GM19328 (cell line): ENCODE measurements around the gene ZNF292.
A peak's percentile ranks its signal among the peaks of the same experiment; 100 is the strongest.
"Not testable (repeated sequence)": the region's sequence is repeated elsewhere in the genome, so short reads cannot be mapped to it uniquely, and the experiment has no call there.

Source experiments
- ATAC-seq: cut with Tn5 transposase; IDR thresholded peaks from one replicate; pipeline ENCODE4 v1.9.1; 2021; ENCODE audit warnings: mild to moderate bottlenecking, moderate library complexity; ENCODE audit not compliant: unreplicated experiment

ZNF292 gene

DNA sequence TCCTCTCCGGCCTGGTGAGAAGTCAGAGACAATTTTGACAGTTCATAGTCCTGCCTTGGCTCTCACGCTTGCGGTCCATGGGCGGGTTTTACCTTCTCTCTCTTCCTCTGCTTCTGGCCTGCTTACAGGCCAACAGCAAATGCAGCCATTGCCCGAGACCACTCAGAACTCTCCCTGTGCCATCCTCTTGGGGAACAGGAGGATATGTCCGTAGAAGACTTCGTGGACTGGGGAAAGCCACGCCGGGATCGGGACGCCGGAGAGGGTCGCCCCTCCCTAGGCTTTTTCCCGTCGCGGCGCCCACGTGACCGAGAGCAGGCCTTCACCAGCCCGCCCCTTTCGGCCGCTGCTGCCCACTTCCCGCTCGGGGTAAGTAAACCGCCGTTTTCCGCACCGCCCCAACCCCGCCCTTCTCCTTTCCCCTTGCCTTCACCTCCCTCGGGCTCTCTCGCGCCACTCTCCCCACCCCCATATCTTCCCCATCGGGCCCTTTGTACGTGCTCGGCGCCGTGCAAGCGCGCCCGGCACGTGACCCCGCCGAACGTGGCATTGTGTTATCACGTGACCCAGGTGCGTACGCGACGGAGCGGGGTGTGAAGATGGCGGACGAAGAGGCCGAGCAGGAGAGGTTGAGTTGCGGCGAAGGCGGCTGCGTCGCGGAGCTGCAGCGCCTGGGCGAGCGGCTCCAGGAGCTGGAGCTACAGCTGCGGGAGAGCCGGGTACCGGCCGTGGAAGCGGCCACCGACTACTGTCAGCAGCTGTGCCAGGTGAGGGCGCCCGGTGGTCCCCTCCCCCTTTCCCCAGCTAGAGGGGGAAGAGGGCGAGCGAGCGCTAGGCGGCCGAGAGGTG is at the start of gene ZNF292:
ZNF292 (plus strand) TSS at position 573 of the 849 bp plus-strand sequence; CDS start at position 600, 27 bp downstream.
- peak; percentile 70 for ATAC-seq

DNA sequence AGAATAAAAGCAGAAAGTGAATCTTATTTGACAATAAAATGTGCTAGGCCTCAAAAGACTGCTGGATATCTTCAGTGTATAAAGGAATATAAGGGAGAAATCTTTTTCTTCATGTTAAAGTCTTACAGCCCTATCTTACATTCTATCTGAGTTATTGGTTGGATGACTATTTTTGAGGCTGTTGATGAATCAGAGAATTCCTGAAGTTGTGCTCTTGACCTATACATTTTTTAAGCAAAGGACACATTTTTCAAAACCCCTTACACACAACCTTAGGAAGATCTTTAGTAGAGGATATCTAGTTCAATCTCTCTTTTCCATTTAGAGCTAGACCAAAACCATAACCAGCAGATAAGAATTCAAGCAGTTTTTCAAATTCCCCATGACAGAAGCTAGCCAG is 49.5 kb upstream of the ZNF292 start:
- no peak for ATAC-seq

DNA sequence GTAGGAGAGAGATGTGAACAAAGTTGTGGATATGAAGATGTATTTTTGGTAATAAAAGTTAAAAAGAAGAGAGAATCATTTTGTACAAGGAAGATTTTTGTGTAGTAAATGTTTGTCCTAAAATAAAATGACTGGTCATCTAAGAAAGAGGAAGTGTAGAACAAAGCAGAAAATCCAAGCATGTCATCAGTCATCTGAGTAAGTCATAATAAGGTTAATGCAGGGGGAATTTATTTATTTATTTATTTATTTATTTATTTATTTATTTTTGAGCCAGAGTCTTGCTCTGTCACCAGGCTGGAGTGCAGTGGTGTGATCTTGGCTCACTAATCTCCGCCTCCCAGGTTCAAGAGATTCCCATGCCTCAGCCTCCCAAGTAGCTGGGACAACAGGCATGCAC is 44.7 kb upstream of the ZNF292 start:
- ATAC-seq = no peak

DNA sequence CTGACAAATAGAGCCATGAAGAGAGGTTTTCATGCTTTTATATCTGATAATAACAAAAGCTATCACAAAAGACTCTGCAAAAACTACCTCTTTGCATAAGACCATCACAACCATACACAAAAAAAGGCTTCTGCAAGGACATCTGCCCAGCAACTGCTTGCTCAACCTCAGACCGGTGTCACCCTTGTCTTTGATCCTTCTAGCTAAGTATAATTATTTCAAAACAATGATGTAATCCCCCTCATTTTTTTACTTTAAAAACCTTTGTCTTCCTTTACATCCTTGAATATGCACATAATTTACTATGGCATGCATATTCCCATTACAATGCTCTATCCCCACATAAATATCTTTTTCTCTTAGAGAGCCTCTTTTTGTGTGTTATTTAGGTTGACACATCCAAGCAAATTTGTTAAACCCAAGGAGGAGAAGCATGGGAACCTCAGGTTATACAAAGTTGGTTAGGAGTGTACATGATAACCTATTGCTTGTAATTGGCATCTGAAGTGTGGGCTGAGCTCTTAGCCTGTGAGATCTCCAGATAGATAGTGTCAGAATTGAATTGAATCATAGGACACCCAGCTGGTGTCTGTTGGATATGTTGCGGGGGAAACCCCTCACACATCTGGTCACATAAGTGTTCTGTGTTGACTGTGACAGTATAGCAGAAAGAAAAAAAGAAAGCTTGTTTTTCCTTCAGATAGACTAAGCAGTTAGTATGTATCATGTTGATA is 39.8 kb upstream of the ZNF292 start:
- peak; percentile 86 for ATAC-seq

- ATAC-seq = no peak
These were observed 38.4 kb upstream of the ZNF292 start for GRCh38 chr6:87116922-87117321.

GRCh38 chr6:87118054-87118453 is 37.3 kb upstream of the ZNF292 start:
- ATAC-seq = no peak

- ATAC-seq = no peak
These were observed 32.9 kb upstream of the ZNF292 start for GRCh38 chr6:87122477-87122876.

DNA sequence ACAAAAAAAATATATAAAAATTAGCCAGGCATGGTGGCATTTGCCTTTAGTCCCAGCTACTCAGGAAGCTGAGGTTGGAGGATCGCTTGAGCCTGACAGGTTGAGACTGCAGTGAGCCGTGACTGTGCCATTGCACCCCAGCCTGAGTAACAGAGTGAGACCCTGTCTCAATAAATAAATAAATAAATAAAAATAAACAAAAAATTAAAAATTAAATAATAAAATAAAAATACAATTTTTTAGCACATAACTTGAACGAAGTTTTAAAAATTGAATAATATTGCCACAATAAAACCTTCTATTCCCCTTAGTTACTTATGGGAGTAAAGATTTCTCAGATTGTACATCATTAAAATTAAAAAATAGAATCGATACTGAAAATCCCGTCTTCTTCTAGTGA is 31.3 kb upstream of the ZNF292 start:
- no peak for ATAC-seq

DNA sequence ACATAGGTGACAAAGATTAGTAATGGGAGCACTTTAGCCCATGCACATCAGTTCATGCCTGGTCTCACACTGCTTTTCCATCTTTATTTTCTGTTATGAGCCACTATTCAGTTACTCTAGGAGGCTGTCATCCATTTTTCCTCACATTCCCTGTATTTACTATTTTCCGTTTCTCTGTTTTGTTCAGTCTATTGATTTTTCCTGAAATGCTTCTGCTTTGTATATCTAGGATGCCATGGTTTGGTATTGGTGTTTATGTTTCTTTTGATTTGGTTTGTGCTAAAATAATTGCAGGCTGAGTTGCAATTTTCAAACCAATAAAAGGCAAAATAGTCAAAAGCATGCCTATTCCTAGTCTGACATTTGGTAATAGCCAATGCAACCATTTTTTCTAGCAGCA is 28.9 kb upstream of the ZNF292 start:
- ATAC-seq = no peak

GRCh38 chr6:87127737-87128136 is 27.6 kb upstream of the ZNF292 start:
- ATAC-seq = no peak

DNA sequence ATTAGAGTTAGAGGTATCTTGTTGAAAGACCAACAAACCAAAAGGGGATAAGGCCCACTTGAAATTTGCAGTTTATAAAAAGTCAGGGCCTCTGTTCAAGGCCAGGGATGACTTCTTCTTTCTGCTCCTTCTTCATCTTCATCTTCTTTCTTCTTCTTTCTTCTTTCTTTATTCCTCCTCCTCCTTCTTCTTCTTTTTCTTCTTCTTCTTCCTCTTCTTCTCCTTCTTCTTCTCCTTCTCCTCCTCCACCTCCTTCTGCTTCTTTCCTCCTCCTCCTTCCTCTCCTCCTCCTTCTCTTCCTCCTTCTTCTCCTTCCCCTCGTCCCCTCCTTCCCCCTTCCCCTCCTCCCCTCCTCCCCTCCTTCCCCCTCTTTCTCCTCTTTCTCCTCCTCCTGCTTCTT is 18.4 kb upstream of the ZNF292 start:
- ATAC-seq = no peak

DNA sequence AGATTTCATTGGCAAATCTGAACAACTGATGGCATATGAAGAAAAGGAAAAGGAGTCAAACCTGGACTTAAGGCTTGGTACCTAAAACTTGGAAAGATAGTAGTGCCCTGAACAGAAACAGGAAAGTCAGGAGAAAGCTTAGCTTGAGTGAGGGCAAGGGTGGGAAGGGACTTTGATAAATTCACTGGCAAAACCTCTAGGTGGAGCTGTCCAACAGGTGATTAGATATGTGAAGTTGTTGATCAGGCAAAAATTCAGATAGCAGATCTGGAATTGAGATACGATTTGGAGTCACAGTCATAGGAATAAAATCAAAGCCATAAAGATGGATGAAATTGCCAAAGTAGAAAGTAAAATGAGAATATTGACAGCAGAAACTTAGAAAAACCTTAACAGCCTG is 16.1 kb upstream of the ZNF292 start:
- ATAC-seq = no peak

DNA sequence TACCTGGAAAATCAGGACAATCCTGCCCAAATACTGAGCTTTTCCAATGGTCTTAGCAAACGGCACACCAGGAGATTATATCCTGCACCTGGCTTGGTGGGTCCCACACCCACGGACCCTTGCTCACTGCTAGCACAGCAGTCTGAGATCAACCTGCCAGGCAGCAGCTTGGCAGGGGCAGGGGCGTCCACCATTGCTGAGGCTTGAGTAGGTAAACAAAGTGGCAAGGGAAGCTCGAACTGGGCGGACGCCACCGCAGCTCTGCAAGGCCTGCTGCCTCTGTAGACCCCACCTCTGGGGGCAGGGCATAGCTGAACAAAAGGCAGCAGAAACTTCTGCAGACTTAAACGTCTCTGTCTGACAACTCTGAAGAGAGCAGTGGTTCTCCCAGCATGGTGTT is 15.4 kb upstream of the ZNF292 start:
- not testable (repeated sequence) for ATAC-seq

DNA sequence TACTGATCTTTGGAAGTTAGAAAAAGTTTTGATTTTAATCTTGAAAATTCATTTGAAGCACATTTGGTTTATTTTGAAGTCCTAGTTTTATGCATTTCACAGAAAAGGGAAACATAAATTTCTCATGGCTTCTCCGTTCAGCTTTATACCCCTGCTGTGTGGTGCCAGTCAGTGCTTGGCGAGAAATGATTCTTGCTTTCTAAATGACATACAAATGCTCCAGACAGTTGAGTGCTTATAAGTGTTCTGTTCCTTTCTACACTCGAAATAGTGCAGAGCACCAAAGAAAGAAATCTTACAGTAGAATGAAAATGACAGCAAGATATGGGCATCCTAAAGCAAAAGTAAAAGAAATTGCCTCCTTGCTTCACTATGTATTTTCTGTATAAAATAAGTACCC is 9.0 kb upstream of the ZNF292 start:
- no peak for ATAC-seq

- ATAC-seq = no peak
These were observed 5.0 kb upstream of the ZNF292 start for GRCh38 chr6:87150406-87150805.

DNA sequence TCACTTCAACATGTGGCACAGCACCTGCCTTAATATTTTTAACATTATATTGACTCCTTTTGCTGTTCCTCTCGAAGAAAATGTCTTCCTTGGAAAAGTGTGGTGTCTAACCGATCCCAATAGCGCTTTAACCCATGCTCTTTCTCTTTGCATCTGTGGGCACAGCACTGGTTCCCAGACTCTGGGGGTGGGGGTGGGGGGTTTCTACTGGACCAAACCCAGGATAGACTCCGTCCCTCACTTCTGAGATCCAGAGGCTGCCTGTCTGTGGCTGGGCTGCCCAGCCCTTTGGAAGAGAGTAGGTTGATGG is 3.9 kb upstream of the ZNF292 start:
- no peak for ATAC-seq

DNA sequence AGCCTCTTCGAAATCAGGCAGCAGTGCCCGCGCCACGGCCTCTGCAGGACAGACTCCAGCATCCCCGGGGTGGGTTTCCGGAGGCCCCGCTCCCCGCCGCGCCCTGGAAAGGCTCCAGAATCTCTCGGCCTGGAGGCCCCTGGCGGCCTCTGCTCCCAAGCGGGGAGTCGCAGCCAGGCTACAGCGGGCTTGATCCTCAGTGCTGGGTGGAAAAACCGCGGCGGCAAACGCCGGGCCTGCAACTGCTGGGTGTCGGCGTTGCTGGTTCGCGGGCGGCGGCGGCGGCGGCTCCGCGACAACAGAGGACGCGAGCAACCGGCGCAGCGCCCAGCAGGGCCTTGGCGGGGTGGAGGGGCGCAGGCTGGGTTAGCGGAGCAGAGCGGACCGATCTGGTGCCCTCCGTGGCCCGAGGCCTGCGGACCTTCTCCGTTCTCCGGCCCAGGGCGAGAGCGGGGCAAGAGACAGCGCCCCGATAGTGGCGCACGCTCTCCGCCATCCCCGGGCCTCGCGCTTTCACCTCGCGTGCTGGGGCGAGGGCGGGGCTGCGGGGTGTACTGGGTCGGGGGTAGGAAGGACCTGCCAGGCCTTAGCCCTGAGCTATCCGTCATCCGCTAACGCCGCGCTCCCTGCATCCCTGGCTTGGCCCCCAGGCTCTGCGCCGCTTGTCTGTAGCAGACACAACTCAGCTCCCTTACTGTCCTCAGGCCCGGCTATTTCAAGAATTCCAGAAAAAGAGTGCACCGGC is 3.4 kb upstream of the ZNF292 start:
- peak; percentile 34 for ATAC-seq

DNA sequence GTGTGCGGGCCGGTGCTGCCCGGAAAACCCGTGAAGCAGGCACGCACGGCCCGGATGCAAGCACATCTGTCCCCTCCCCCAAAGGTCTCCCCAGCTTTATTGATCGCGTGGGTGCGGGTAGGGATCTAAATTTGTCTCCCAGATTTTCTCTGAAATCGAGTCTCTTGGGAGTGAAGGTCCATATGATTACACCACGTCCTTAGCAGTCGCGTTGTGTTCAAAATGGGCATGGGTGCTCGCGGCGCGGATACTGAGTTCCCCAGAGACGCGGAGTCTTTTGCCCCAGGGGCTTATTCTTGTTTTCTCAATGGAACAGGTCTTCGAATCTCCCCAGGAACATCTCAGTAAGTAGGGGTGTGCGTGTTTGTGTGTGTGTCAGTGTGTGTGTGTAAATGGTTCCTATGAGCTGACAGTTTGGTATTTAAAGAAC is 2.8 kb upstream of the ZNF292 start:
- ATAC-seq = no peak

GRCh38 chr6:87154641-87154992 is 748 bp upstream of the ZNF292 start:
- ATAC-seq = no peak

GRCh38 chr6:87155842-87156815 is 764 bp downstream of the ZNF292 start:
- peak; percentile 0 for ATAC-seq

DNA sequence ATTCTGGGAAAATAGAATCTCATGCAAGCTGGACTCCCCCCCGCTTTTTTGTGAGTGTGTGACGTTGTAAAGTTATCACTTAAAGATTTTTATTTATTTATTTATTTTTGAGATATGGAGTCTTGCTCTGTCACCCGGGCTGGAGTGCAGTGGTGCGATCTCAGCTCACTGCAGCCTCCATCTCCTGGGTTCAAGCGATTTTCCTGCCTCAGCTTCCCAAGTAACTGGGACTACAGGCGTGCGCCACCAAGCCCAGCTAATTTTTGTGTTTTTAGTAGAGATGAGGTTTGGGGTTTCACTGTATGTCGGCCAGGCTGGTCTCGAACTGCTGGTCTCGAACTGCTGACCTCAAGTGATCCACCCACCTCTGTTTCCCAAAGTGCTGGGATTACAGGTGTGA is 2.2 kb downstream of the ZNF292 start:
- ATAC-seq = not testable (repeated sequence)
